ENCODE results near the gene PEAK3. TPM values are rescaled to one million over a fixed set of nuclear protein-coding genes. Genes with fewer than 3 reads are reported as not detected.

The PEAK3 gene
- total and polyA plus RNA-seq, 9 of the 15 experiments (the other 6 are each of a cell fraction or from before 2014, with no cell fraction given), result 0.07 to 0.40 TPM; not detected in 7

DNA sequence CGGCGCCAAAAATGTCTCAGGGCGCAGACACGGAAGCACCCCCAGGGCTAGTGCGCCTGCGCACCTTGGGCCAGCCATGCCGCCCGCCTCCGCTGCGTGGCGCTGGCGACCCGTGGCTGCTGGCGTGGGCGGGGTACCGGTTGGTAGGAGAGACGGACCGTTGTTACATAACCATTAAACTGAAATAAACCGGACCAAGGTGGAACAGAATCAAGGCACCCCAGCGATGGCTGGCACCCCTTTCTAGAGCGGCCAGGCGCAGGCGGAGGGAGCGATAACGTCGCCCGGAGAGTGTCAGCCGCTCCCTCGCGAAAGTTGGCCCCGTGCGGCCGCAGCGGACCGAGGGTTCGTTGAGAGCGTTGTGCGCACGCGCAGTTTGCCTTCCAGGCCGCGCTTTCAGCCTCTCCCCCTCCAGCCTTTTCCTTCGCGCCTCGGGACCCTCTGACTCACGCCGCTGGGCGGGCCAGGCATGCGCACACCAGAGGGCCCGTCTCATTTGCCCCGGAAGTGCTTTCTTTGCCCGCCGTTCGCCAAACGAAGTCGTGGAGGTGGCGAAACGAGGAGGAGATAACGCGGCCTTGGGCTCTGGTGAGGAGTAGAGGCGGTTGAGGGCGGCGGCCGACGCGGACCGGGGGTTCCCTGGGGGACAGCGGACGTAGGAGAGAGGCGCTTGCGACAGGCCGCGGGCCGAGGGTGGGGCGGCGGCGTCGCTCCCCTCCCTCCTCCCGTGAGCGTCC is 45.5 kb downstream of the PEAK3 start, which contains the start of the genes PLEKHJ1 and SF3A2 (continued):
- no peak for TF ChIP-seq HOXB6 (CRISPR knock-in tag; IDR thresholded peaks at IDR 0.05; ENCODE audit: borderline replicate concordance)
- TF ChIP-seq VEZF1 (CRISPR knock-in tag; IDR thresholded peaks at IDR 0.05), result peak; percentile 77
- peak in 1 of 3 experiments; percentile 89; a peak in 3 of 6 replicates for TF ChIP-seq ZBTB11 (CRISPR knock-in tag; IDR thresholded peaks at IDR 0.05)
- 0 out of 2 replicates have a peak, but pooled peaks have one; percentile 3 for TF ChIP-seq NFE2 (IDR thresholded peaks at IDR 0.05; ENCODE audit: low read depth)
- peak; percentile 95 for TF ChIP-seq RB1 (IDR thresholded peaks at IDR 0.05; ENCODE audit: low read depth)
- no peak for TF ChIP-seq BRF1 (IDR thresholded peaks at IDR 0.05; ENCODE audit: borderline replicate concordance, extremely low read depth, insufficient read length)
- no peak for TF ChIP-seq FOXO4 (CRISPR knock-in tag; IDR thresholded peaks at IDR 0.05)
- TF ChIP-seq ILF3 (IDR thresholded peaks at IDR 0.05; ENCODE audit: borderline replicate concordance), result no peak
- no peak for TF ChIP-seq ZNF75A (CRISPR knock-in tag; IDR thresholded peaks at IDR 0.05)
- peak; percentile 93 for TF ChIP-seq JUND (IDR thresholded peaks at IDR 0.05; ENCODE audit: borderline replicate concordance, low read depth, low read length)
- TF ChIP-seq JUND (tag; IDR thresholded peaks at IDR 0.05; ENCODE audit: borderline replicate concordance, low read depth, low read length), result peak; percentile 89; the same call in 2 of the 3 replicates
- TF ChIP-seq POLR2AphosphoS5 (IDR thresholded peaks at IDR 0.05; ENCODE audit: control insufficient read depth, insufficient read depth, low read depth, low read length), result peak; percentile 89
- no peak for TF ChIP-seq SETDB1 (IDR thresholded peaks at IDR 0.05; ENCODE audit: low read length)
- TF ChIP-seq SMARCC2 (IDR thresholded peaks at IDR 0.05; ENCODE audit: low read depth), result no peak
- TF ChIP-seq ZSCAN29 (IDR thresholded peaks at IDR 0.05), result no peak
- TF ChIP-seq, protein P1, sequence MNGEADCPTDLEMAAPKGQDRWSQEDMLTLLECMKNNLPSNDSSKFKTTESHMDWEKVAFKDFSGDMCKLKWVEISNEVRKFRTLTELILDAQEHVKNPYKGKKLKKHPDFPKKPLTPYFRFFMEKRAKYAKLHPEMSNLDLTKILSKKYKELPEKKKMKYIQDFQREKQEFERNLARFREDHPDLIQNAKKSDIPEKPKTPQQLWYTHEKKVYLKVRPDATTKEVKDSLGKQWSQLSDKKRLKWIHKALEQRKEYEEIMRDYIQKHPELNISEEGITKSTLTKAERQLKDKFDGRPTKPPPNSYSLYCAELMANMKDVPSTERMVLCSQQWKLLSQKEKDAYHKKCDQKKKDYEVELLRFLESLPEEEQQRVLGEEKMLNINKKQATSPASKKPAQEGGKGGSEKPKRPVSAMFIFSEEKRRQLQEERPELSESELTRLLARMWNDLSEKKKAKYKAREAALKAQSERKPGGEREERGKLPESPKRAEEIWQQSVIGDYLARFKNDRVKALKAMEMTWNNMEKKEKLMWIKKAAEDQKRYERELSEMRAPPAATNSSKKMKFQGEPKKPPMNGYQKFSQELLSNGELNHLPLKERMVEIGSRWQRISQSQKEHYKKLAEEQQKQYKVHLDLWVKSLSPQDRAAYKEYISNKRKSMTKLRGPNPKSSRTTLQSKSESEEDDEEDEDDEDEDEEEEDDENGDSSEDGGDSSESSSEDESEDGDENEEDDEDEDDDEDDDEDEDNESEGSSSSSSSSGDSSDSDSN (IDR thresholded peaks at IDR 0.05; ENCODE audit: borderline replicate concordance in 1 of 2, low read depth in 2 of 2, low read length in 2 of 2), result peak; percentile 27 to 89; a peak in 1 of 4 replicates
